ENCODE data around the gene SCAMP2. TPM values are rescaled to one million over a fixed set of nuclear protein-coding genes. Genes with fewer than 3 reads are reported as not detected.
A peak's percentile ranks its signal among the peaks of the same experiment; 100 is the strongest.

The SCAMP2 gene
- total RNA-seq, 3 donors from 2014 or later, result 81.7 to 91.0 (median 82.9) TPM

GRCh38 chr15:74884428-74885223 is 11.5 kb upstream of the SCAMP2 start:
- Mint-ChIP-seq H3K4me1 (ENCODE audit: low read depth) (peaks cover 15% of the 10 kb centered on the region), H3K27me3 (ENCODE audit: low read depth) (peaks cover 1% of the 10 kb centered on the region), H3K4me3 (no peak overlapping the region), H3K36me3 (ENCODE audit: insufficient read depth) (no peaks in the 10 kb centered on the region), H3K9me3 (no peaks in the 10 kb centered on the region)
- ATAC-seq (no peak), DNase-seq (no peak)

DNA sequence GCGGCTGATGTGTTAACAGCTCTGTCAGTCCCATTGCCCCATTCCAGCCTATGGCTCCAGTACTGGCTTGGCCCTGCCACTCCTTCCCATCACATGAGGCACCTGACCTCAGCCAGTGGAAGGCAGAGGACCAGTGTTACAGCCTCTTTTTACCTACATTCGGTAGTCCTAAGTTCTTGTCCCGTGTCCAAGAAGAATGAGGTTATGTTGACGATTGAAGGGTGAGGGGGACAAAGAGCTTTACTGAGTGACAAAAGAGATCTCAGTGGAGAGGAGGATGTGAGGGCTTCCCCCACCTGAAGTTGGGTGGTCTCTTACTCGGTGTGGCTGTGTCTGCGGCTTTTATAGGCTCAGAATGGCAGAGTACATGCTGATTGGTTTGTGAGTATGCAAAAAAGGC is 9.4 kb upstream of the SCAMP2 start:
- DNase-seq, result no peak
- Mint-ChIP-seq H3K27me3 (ENCODE audit: low read depth) (peaks cover 1% of the 10 kb centered on the region), H3K4me1 (ENCODE audit: low read depth) (peaks cover 7% of the 10 kb centered on the region), H3K9me3 (no peaks in the 10 kb centered on the region), H3K4me3 (no peak overlapping the region), H3K36me3 (ENCODE audit: insufficient read depth) (no peaks in the 10 kb centered on the region)
- ATAC-seq, result no peak

DNA sequence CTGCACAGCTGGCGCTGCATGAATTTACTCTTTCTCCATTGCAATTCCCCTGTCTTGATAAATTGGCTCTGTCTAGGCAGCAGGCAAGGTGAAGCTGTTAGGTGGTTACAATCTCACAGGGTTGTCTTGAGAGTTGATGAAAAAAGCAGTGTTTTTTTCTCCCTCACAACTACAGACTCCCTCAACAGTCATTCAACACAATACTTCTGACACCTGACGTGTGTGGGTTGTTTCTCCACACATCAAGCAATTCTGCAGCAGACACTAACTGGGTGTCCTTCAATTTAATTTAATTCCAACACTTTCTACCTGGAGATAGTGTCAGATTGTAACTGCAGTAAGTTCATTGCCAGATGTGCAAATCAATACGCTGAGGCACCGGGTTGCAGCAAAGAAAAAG is 5.1 kb upstream of the SCAMP2 start:
- ATAC-seq, result no peak
- no peak overlapping the region for H3K4me3 Mint-ChIP-seq

DNA sequence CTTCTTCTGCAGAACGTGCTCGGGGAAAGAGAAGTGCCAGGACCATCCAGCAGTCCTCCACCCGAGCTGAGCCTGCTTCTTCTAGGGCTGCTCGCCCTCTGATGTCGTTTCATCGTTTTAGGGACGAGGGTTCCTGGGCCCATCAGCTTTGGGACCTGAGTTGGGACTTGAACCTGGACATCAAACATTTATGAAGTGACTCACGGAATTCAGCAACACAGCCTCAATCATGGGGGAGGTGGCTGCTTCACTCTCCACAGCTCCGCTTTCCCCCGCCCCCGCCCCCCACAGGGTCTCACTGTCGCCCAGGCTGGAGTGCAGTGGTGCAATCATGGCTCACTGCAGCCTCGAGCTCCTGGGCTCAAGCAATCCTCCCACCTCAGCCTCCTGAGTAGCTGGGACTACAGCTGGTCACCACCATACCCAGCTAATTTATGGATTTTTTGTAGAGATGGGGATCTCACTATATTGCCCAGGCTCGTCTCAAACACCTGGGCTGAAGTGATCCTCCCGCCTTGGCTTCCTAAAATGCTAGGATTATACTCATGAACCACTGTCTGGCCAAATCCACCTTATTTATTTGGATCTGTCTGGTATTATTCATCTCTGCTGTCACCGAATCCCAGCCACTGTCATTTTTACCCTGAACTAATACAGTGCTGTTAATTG is 725 bp upstream of the SCAMP2 start:
- H3K9me3 Mint-ChIP-seq, result no peaks in the 10 kb centered on the region
- H3K4me1 Mint-ChIP-seq (ENCODE audit: low read depth), result peaks cover 44% of the 10 kb centered on the region
- peaks cover 2% of the 10 kb centered on the region for H3K36me3 Mint-ChIP-seq (ENCODE audit: insufficient read depth)
- ATAC-seq (no peak), DNase-seq (no peak)
- no peaks in the 10 kb centered on the region for H3K27me3 Mint-ChIP-seq (ENCODE audit: low read depth)
- H3K4me3 Mint-ChIP-seq, result peak overlapping the region; percentile 99

More for the DNA sequence above, 5.1 kb upstream of the SCAMP2 start:
- peaks cover 1% of the 10 kb centered on the region for H3K27me3 Mint-ChIP-seq (ENCODE audit: low read depth)
- DNase-seq, result no peak
- H3K4me1 Mint-ChIP-seq (ENCODE audit: low read depth), result peaks cover 7% of the 10 kb centered on the region
- H3K36me3 Mint-ChIP-seq (ENCODE audit: insufficient read depth), result no peaks in the 10 kb centered on the region
- no peaks in the 10 kb centered on the region for H3K9me3 Mint-ChIP-seq

GRCh38 chr15:74872702-74873035 is 496 bp downstream of the SCAMP2 start:
- H3K9me3 Mint-ChIP-seq, result no peaks in the 10 kb centered on the region
- DNase-seq (no peak), ATAC-seq (no peak)
- H3K36me3 Mint-ChIP-seq (ENCODE audit: insufficient read depth), result peaks cover 7% of the 10 kb centered on the region
- peak overlapping the region; percentile 99 for H3K4me3 Mint-ChIP-seq
- peaks cover 55% of the 10 kb centered on the region for H3K4me1 Mint-ChIP-seq (ENCODE audit: low read depth)
- no peaks in the 10 kb centered on the region for H3K27me3 Mint-ChIP-seq (ENCODE audit: low read depth)

DNA sequence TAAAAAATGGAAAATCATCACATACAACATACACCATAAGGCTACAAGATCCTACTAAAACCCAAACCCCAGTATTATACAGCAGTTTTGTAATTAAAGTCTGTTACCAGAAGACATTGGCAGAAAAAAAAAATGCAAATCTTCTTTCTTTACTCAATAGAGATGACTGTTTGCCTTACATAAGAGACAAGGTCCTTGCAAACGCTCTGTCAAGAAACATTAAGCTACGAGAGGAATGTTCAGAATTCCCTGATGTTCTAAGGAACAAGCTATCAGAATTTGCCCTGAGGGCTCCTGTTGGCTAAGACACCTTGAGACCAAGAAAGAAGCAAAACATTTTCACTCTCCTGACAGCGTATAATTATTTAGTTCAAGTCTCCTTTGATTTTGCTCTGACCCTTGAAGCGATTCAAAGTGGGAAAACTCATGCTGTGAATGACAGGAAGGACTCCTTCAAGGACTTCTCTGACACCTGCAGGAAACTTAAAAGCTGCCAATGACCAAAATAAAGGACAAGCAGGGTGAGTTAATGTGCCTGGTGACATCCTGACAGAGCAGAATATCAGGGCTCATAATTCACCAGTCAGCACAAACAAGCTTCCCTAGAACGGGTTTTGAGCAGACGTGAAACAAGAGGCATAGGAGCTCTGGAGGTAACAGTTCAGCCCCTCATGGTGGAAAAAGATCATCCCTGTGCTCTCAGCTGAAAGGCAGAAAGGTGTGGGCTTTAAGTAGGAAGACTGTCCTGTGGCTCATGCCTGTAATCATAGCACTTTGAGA is 2.5 kb downstream of the SCAMP2 start:
- no peaks in the 10 kb centered on the region for H3K9me3 Mint-ChIP-seq
- DNase-seq (no peak), ATAC-seq (no peak)
- peaks cover 18% of the 10 kb centered on the region for H3K36me3 Mint-ChIP-seq (ENCODE audit: insufficient read depth)
- H3K27me3 Mint-ChIP-seq (ENCODE audit: low read depth), result no peaks in the 10 kb centered on the region
- peaks cover 75% of the 10 kb centered on the region for H3K4me1 Mint-ChIP-seq (ENCODE audit: low read depth)
- peak overlapping the region; percentile 99 for H3K4me3 Mint-ChIP-seq

- H3K27me3 Mint-ChIP-seq (ENCODE audit: low read depth), result no peaks in the 10 kb centered on the region
- peak overlapping the region; percentile 99 for H3K4me3 Mint-ChIP-seq
- peak; percentile 24 to 33 for ATAC-seq
- no peak for DNase-seq
- H3K9me3 Mint-ChIP-seq, result no peaks in the 10 kb centered on the region
- H3K36me3 Mint-ChIP-seq (ENCODE audit: insufficient read depth), result peaks cover 19% of the 10 kb centered on the region
- peaks cover 81% of the 10 kb centered on the region for H3K4me1 Mint-ChIP-seq (ENCODE audit: low read depth)
Observed at GRCh38 chr15:74869726-74870407, 3.3 kb downstream of the SCAMP2 start.

- Mint-ChIP-seq H3K9me3 (no peaks in the 10 kb centered on the region), H3K36me3 (ENCODE audit: insufficient read depth) (peaks cover 19% of the 10 kb centered on the region)
- ATAC-seq, result no peak
Observed at GRCh38 chr15:74869372-74869725, 3.8 kb downstream of the SCAMP2 start.

DNA sequence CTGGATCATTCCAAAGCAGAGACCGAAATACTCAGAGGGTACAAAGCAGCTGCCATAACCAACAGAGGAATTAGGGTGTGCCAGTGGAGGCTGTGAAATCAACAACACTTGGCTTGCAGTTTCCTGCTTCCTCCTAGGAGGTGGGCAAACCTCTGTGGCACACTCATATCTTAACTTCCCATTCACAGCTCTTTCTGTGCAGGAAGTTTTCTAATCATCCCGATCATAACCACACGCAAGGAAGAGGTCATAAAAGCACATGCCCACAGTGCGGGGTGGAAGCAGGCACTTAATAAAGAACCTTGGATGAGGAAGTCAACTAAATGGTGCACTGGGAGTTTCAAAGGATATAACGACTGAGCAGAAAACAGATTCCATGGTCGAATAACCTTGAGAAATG is 5.1 kb downstream of the SCAMP2 start:
- H3K4me3 Mint-ChIP-seq, result peak overlapping the region; percentile 70
- DNase-seq (no peak), ATAC-seq (no peak)
- H3K4me1 Mint-ChIP-seq (ENCODE audit: low read depth), result peaks cover 87% of the 10 kb centered on the region
- no peaks in the 10 kb centered on the region for H3K27me3 Mint-ChIP-seq (ENCODE audit: low read depth)
- H3K36me3 Mint-ChIP-seq (ENCODE audit: insufficient read depth), result peaks cover 19% of the 10 kb centered on the region
- no peaks in the 10 kb centered on the region for H3K9me3 Mint-ChIP-seq

More at GRCh38 chr15:74869372-74869725, 3.8 kb downstream of the SCAMP2 start:
- Mint-ChIP-seq H3K4me3 (peak overlapping the region; percentile 99), H3K27me3 (ENCODE audit: low read depth) (no peaks in the 10 kb centered on the region), H3K4me1 (ENCODE audit: low read depth) (peaks cover 85% of the 10 kb centered on the region)
- DNase-seq, result no peak

GRCh38 chr15:74867466-74868038 is 5.6 kb downstream of the SCAMP2 start:
- Mint-ChIP-seq H3K27me3 (ENCODE audit: low read depth) (no peaks in the 10 kb centered on the region), H3K9me3 (no peaks in the 10 kb centered on the region), H3K4me3 (peak overlapping the region; percentile 70), H3K4me1 (ENCODE audit: low read depth) (peaks cover 85% of the 10 kb centered on the region), H3K36me3 (ENCODE audit: insufficient read depth) (peaks cover 19% of the 10 kb centered on the region)
- ATAC-seq (no peak), DNase-seq (no peak)

DNA sequence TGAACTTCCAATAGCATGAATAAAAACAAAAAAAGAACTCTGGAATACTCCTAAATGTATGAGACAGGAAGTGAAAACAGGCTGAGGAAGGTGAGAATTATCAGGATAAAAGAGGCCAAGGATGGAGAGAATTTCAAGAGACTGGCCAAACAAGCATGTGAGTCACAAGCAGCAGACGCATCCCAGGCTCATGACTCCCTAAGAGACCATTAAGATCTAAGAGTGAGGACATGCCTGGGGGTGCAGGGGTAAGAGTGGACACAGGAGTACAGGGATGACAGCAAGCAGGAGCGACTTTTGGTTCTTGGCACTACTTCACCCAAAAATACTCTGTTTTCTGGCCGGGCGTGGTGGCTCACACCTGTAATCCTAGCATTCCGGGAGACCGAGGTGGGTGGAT is 7.1 kb downstream of the SCAMP2 start:
- ATAC-seq (no peak), DNase-seq (no peak)
- Mint-ChIP-seq H3K9me3 (no peaks in the 10 kb centered on the region), H3K4me3 (peak overlapping the region; percentile 40), H3K36me3 (ENCODE audit: insufficient read depth) (peaks cover 19% of the 10 kb centered on the region), H3K27me3 (ENCODE audit: low read depth) (no peaks in the 10 kb centered on the region), H3K4me1 (ENCODE audit: low read depth) (peaks cover 78% of the 10 kb centered on the region)

DNA sequence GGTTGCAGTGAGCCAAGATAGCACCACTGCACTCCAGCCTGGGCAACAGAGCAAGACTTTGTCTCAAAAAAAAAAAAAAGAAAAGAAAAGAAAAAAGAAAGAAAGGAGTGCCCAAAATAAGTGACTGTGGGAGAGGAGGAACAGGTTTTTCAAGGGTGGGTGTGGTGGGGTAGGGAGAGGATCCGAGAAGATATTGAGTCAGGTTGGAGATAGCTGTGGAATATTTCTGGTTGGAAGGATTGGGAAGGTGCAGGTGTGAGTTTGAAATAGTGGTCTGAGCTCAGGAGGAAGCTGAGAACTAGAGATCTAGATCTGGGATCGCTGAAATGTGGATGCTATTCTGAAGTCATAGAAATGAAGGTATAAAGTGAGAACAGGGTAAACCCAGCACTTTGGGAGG is 7.8 kb downstream of the SCAMP2 start:
- Mint-ChIP-seq H3K36me3 (ENCODE audit: insufficient read depth) (peaks cover 19% of the 10 kb centered on the region), H3K9me3 (no peaks in the 10 kb centered on the region), H3K4me1 (ENCODE audit: low read depth) (peaks cover 71% of the 10 kb centered on the region), H3K27me3 (ENCODE audit: low read depth) (no peaks in the 10 kb centered on the region), H3K4me3 (no peak overlapping the region)
- DNase-seq (no peak), ATAC-seq (no peak)

GRCh38 chr15:74864296-74864695 is 8.9 kb downstream of the SCAMP2 start:
- H3K36me3 Mint-ChIP-seq (ENCODE audit: insufficient read depth), result peaks cover 17% of the 10 kb centered on the region
- ATAC-seq (no peak), DNase-seq (no peak)
- H3K4me3 Mint-ChIP-seq, result no peak overlapping the region
- no peaks in the 10 kb centered on the region for H3K27me3 Mint-ChIP-seq (ENCODE audit: low read depth)
- H3K4me1 Mint-ChIP-seq (ENCODE audit: low read depth), result peaks cover 65% of the 10 kb centered on the region
- H3K9me3 Mint-ChIP-seq, result no peaks in the 10 kb centered on the region
